Right lobe of liver (tissue), 4 donors: Measurements from ENCODE around the gene DNER.

ENCODE experiments used
- CTCF ChIP-seq, 4 donors: fragments of 200-600 bp in 3 of 4; fragments of 450-650 bp in 1 of 4; IDR thresholded peaks; one replicate each; pipeline versions ENCODE4 v1.5.1 to v1.8.0; 2016 to 2022; ENCODE audit warnings: antibody characterized with exemption in 4 of 4, mild to moderate bottlenecking in 2 of 4
- POLR2A ChIP-seq: fragments of 450-650 bp; IDR thresholded peaks from one replicate; pipeline ENCODE4 v1.6.1; 2017; ENCODE audit warnings: antibody characterized with exemption, mild to moderate bottlenecking
- donor health status: DM: no; HTN: no; CAD: no.
- donor health status: DM: no; HTN: no; CAD: no.
- donor health status: DM: no; HTN: yes; CAD: no.

GRCh38 chr2:229344955-229345354, 369.4 kb downstream of the DNER start:
- TF ChIP-seq POLR2A (no peak), CTCF (IDR thresholded peaks at IDR 0.05) (no peak)
